Liver (tissue), 9 donors: ENCODE data around the gene DVL1. TPM values are rescaled to one million over a fixed set of nuclear protein-coding genes. Genes with fewer than 3 reads are reported as not detected.
A peak's percentile ranks its signal among the peaks of the same experiment; 100 is the strongest.

ENCODE experiments used
- DNase-seq: peaks from one replicate; pipeline ENCODE4 v3.0.0-alpha.2; 2017; ENCODE audit warnings: low spot score
- H3K27ac ChIP-seq, 2 donors: one replicate each; pipeline ENCODE4 v1.7.0; 2013; ENCODE audit warnings: inconsistent platforms in 2 of 2, low read length in 2 of 2, control low read depth in 1 of 2, low read depth in 1 of 2, mild to moderate bottlenecking in 1 of 2
- H3K27me3 ChIP-seq, 4 donors: one replicate each; pipeline versions ENCODE4 v1.6.1 to v1.7.0; 2013; ENCODE audit warnings: low read length in 3 of 4, inconsistent platforms in 1 of 4, mild to moderate bottlenecking in 1 of 4, moderate library complexity in 1 of 4; ENCODE audit not compliant: control insufficient read depth in 4 of 4, insufficient read depth in 4 of 4
- H3K36me3 ChIP-seq, 4 donors: one replicate each; pipeline versions ENCODE4 v1.6.1 to v1.7.0; 2013; ENCODE audit warnings: low read length in 3 of 4, mild to moderate bottlenecking in 3 of 4, low read depth in 1 of 4, moderate library complexity in 1 of 4; ENCODE audit not compliant: control insufficient read depth in 4 of 4, insufficient read depth in 3 of 4
- H3K4me1 ChIP-seq, 4 donors: one replicate each; pipeline versions ENCODE4 v1.6.1 to v1.7.0; 2013; ENCODE audit warnings: low read length in 3 of 4, mild to moderate bottlenecking in 3 of 4, moderate library complexity in 1 of 4; ENCODE audit not compliant: control insufficient read depth in 4 of 4, insufficient read depth in 4 of 4
- H3K4me3 ChIP-seq, 3 donors: one replicate each; pipeline versions ENCODE4 v1.6.1 to v1.7.0; 2013; ENCODE audit warnings: low read length in 3 of 3, control low read depth in 1 of 3, low read depth in 1 of 3, mild to moderate bottlenecking in 1 of 3
- H3K9ac ChIP-seq, 2 donors: one replicate each; pipeline ENCODE4 v1.7.0; 2013; ENCODE audit warnings: low read length in 2 of 2, mild to moderate bottlenecking in 2 of 2, moderate library complexity in 2 of 2, control low read depth in 1 of 2, low read depth in 1 of 2
- H3K9me3 ChIP-seq, 4 donors: one replicate each; pipeline versions ENCODE4 v1.6.1 to v1.7.0; 2013; ENCODE audit warnings: low read length in 3 of 4; ENCODE audit not compliant: control insufficient read depth in 4 of 4
- CTCF ChIP-seq: fragments of 150-350 bp; IDR thresholded peaks from 2 replicates; pipeline ENCODE4 v1.5.1; 2017; ENCODE audit warnings: improper control_type of control experiment, low read depth, low read length; ENCODE audit not compliant: missing input control
- EGR1 ChIP-seq, 2 donors: IDR thresholded peaks; 2 replicates each; pipeline ENCODE4 v1.6.1; 2016 to 2018; ENCODE audit warnings: antibody characterized with exemption in 2 of 2, low read depth in 2 of 2
- FOXA1 ChIP-seq: IDR thresholded peaks from 2 replicates; pipeline ENCODE4 v1.6.1; 2016; ENCODE audit warnings: antibody characterized with exemption
- FOXA2 ChIP-seq: IDR thresholded peaks from 2 replicates; pipeline ENCODE4 v1.6.1; 2016; ENCODE audit warnings: antibody characterized with exemption
- GABPA ChIP-seq, 2 donors: IDR thresholded peaks in 1 of 2; conservative IDR thresholded peaks in 1 of 2; 2 replicates each; pipeline ENCODE4 v1.6.1; 2016; ENCODE audit warnings: antibody characterized with exemption in 2 of 2, mild to moderate bottlenecking in 1 of 2, moderate library complexity in 1 of 2
- HNF4A ChIP-seq, 2 donors: conservative IDR thresholded peaks; 2 replicates each; pipeline ENCODE4 v1.6.1; 2016; ENCODE audit warnings: antibody characterized with exemption in 2 of 2, mild to moderate bottlenecking in 2 of 2
- HNF4G ChIP-seq: IDR thresholded peaks from 2 replicates; pipeline ENCODE4 v1.6.1; 2016; ENCODE audit warnings: antibody characterized with exemption
- JUND ChIP-seq, 2 donors: IDR thresholded peaks; 2 replicates each; pipeline ENCODE4 v1.6.1; 2016; ENCODE audit warnings: antibody characterized with exemption in 2 of 2
- MAX ChIP-seq: IDR thresholded peaks from 2 replicates; pipeline ENCODE4 v1.6.1; 2016; ENCODE audit warnings: antibody characterized with exemption
- NR2F2 ChIP-seq: IDR thresholded peaks from 2 replicates; pipeline ENCODE4 v1.6.1; 2016; ENCODE audit warnings: antibody characterized with exemption
- RAD21 ChIP-seq, 2 donors: IDR thresholded peaks; 2 replicates each; pipeline ENCODE4 v1.6.1; 2016; ENCODE audit warnings: antibody characterized with exemption in 2 of 2, mild to moderate bottlenecking in 2 of 2
- RXRA ChIP-seq, 2 donors: IDR thresholded peaks; 2 replicates each; pipeline ENCODE4 v1.6.1; 2017 to 2018; ENCODE audit warnings: antibody characterized with exemption in 2 of 2, mild to moderate bottlenecking in 1 of 2
- SP1 ChIP-seq: IDR thresholded peaks from 2 replicates; pipeline ENCODE4 v1.6.1; 2018; ENCODE audit warnings: antibody characterized with exemption, mild to moderate bottlenecking
- TAF1 ChIP-seq: conservative IDR thresholded peaks from 2 replicates; pipeline ENCODE4 v1.6.1; 2016; ENCODE audit warnings: antibody characterized with exemption, mild to moderate bottlenecking
- YY1 ChIP-seq: IDR thresholded peaks from 2 replicates; pipeline ENCODE4 v1.6.1; 2016; ENCODE audit warnings: antibody characterized with exemption, mild to moderate bottlenecking
- ZBTB33 ChIP-seq: IDR thresholded peaks from 2 replicates; pipeline ENCODE4 v1.6.1; 2016; ENCODE audit warnings: antibody characterized with exemption
- WGBS: extraction: QIAGEN DNeasy Blood & Tissue Kit; methylation state at CpG from one replicate; pipeline ENCODE4 v1.1.7; 2013; 5-methylcytosine and 5-hydroxymethylcytosine counted together
- polyA plus RNA-seq, 2 donors: library from polyadenylated mRNA; stranded (reverse) in 1 of 2; unstranded in 1 of 2; fragments of 200-250 nt in 1 of 2; fragments of >200 nt in 1 of 2; fragmentation: Nextera tagmentation in 1 of 2; extraction: Ambion mirVana in 1 of 2; gene quantifications; one replicate each; pipeline versions ENCODE4 v1.2.1 to v1.2.3, GENCODE V29; 2013 to 2015
- total RNA-seq, 2 donors: library from RNA; depleted of rRNA; stranded (reverse); fragments of >200 nt; gene quantifications; one replicate each; pipeline ENCODE4 v1.2.3, GENCODE V29; 2014
- TF ChIP-seq, protein P1 (sequence below): IDR thresholded peaks from 2 replicates; pipeline ENCODE4 v1.6.1; 2016; ENCODE audit warnings: antibody characterized with exemption, mild to moderate bottlenecking
- TF ChIP-seq, protein P2 (sequence below): IDR thresholded peaks from 2 replicates; pipeline ENCODE4 v1.6.1; 2016; ENCODE audit warnings: antibody characterized with exemption
- donor health status: healthy.
- donor health status: healthy.
- donor health status: healthy.
- donor health status: healthy.
- donor health status: healthy.

Gene DVL1
- total and polyA plus RNA-seq, 4 donors: 5.7 to 41.2 (median 24.8) TPM

GRCh38 chr1:1324084-1324523 is 25.1 kb downstream of the DVL1 start:
- WGBS: under 1% methylated on average over 41 of the region's 41 CpGs
- no peaks in the 10 kb centered on the region for H3K9me3 ChIP-seq
- no peak for DNase-seq
- peaks cover 2 to 11% (median 9%) of the 10 kb centered on the region in 4 donors for H3K36me3 ChIP-seq
- peak overlapping the region in 1 of 2 donors; percentile 50 for H3K27ac ChIP-seq
- peaks cover 7 to 37% (median 26%) of the 10 kb centered on the region in 4 donors for H3K4me1 ChIP-seq
- H3K9ac ChIP-seq: peak overlapping the region in 1 of 2 donors; percentile 16
- H3K27me3 ChIP-seq: no peaks in the 10 kb centered on the region
- peak overlapping the region; percentile 79 to 89 (median 81) for H3K4me3 ChIP-seq
- TF ChIP-seq GABPA (IDR thresholded peaks at IDR 0.05 in 1 of 2, conservative IDR thresholded peaks at IDR 0.05 in 1 of 2) (no peak), ZBTB33 (no peak), FOXA2 (no peak), RXRA (IDR thresholded peaks at IDR 0.05) (no peak), TAF1 (no peak), JUND (IDR thresholded peaks at IDR 0.05) (no peak), SP1 (no peak), CTCF (no peak), HNF4A (conservative IDR thresholded peaks at IDR 0.05) (no peak), FOXA1 (no peak), EGR1 (IDR thresholded peaks at IDR 0.05; ENCODE audit: low read depth in 2 of 2) (no peak), YY1 (no peak), HNF4G (no peak), MAX (no peak), NR2F2 (no peak), RAD21 (IDR thresholded peaks at IDR 0.05) (no peak)
- TF ChIP-seq, protein P1, sequence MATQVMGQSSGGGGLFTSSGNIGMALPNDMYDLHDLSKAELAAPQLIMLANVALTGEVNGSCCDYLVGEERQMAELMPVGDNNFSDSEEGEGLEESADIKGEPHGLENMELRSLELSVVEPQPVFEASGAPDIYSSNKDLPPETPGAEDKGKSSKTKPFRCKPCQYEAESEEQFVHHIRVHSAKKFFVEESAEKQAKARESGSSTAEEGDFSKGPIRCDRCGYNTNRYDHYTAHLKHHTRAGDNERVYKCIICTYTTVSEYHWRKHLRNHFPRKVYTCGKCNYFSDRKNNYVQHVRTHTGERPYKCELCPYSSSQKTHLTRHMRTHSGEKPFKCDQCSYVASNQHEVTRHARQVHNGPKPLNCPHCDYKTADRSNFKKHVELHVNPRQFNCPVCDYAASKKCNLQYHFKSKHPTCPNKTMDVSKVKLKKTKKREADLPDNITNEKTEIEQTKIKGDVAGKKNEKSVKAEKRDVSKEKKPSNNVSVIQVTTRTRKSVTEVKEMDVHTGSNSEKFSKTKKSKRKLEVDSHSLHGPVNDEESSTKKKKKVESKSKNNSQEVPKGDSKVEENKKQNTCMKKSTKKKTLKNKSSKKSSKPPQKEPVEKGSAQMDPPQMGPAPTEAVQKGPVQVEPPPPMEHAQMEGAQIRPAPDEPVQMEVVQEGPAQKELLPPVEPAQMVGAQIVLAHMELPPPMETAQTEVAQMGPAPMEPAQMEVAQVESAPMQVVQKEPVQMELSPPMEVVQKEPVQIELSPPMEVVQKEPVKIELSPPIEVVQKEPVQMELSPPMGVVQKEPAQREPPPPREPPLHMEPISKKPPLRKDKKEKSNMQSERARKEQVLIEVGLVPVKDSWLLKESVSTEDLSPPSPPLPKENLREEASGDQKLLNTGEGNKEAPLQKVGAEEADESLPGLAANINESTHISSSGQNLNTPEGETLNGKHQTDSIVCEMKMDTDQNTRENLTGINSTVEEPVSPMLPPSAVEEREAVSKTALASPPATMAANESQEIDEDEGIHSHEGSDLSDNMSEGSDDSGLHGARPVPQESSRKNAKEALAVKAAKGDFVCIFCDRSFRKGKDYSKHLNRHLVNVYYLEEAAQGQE: no peak
- TF ChIP-seq, protein P2, sequence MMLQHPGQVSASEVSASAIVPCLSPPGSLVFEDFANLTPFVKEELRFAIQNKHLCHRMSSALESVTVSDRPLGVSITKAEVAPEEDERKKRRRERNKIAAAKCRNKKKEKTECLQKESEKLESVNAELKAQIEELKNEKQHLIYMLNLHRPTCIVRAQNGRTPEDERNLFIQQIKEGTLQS: no peak
